ENCODE data around the gene EML5.

Gene EML5

GRCh38 chr14:88710709-88711108 lies 82.0 kb downstream of the EML5 start:
- no peak for DNase-seq (ENCODE audit: low read depth in 2 of 2)

GRCh38 chr14:88707088-88707487 lies 85.7 kb downstream of the EML5 start:
- no peak for DNase-seq (ENCODE audit: low read depth in 2 of 2)

- no peak for DNase-seq (ENCODE audit: low read depth in 2 of 2)
Observed at GRCh38 chr14:88706425-88706824, 86.3 kb downstream of the EML5 start.

GRCh38 chr14:88698651-88699050 lies 94.1 kb downstream of the EML5 start:
- DNase-seq (ENCODE audit: low read depth in 2 of 2) = no peak

GRCh38 chr14:88695870-88696269 lies 96.9 kb downstream of the EML5 start:
- no peak for DNase-seq (ENCODE audit: low read depth in 2 of 2)

- DNase-seq (ENCODE audit: low read depth in 2 of 2) = no peak
Observed at GRCh38 chr14:88688386-88688785, 104.4 kb downstream of the EML5 start.

- DNase-seq (ENCODE audit: low read depth in 2 of 2) = no peak
Observed at GRCh38 chr14:88683119-88683518, 109.6 kb downstream of the EML5 start.

- DNase-seq (ENCODE audit: low read depth in 2 of 2) = no peak
Observed at GRCh38 chr14:88682495-88683114, 110.1 kb downstream of the EML5 start.

GRCh38 chr14:88681755-88682494 lies 110.8 kb downstream of the EML5 start:
- DNase-seq (ENCODE audit: low read depth in 2 of 2) = no peak

- no peak for DNase-seq (ENCODE audit: low read depth in 2 of 2)
Observed at GRCh38 chr14:88669346-88669745, 123.4 kb downstream of the EML5 start.

GRCh38 chr14:88668448-88669116 lies 124.2 kb downstream of the EML5 start:
- DNase-seq (ENCODE audit: low read depth in 2 of 2) = no peak

GRCh38 chr14:88667555-88668273 lies 125.0 kb downstream of the EML5 start:
- DNase-seq (ENCODE audit: low read depth in 2 of 2) = no peak

- no peak for DNase-seq (ENCODE audit: low read depth in 2 of 2)
Observed at GRCh38 chr14:88660056-88660455, 132.7 kb downstream of the EML5 start.

GRCh38 chr14:88639221-88639620 lies 153.5 kb downstream of the EML5 start:
- DNase-seq (ENCODE audit: low read depth in 2 of 2) = no peak

- no peak for DNase-seq (ENCODE audit: low read depth in 2 of 2)
Observed at GRCh38 chr14:88632512-88632911, 160.2 kb downstream of the EML5 start.

- DNase-seq (ENCODE audit: low read depth in 2 of 2) = no peak
Observed at GRCh38 chr14:88631091-88631490, 161.7 kb downstream of the EML5 start.

GRCh38 chr14:88630565-88630964 lies 162.2 kb downstream of the EML5 start:
- DNase-seq (ENCODE audit: low read depth in 2 of 2) = no peak

GRCh38 chr14:88628462-88628861 lies 164.3 kb downstream of the EML5 start:
- no peak for DNase-seq (ENCODE audit: low read depth in 2 of 2)

- DNase-seq (ENCODE audit: low read depth in 2 of 2) = no peak
Observed at GRCh38 chr14:88628033-88628432, 164.7 kb downstream of the EML5 start.

- no peak for DNase-seq (ENCODE audit: low read depth in 2 of 2)
Observed at GRCh38 chr14:88625671-88626070, 167.1 kb downstream of the EML5 start.

- DNase-seq (ENCODE audit: low read depth in 2 of 2) = no peak
Observed at GRCh38 chr14:88621100-88621499, 171.7 kb downstream of the EML5 start.

- no peak for DNase-seq (ENCODE audit: low read depth in 2 of 2)
Observed at GRCh38 chr14:88618476-88618875, 174.3 kb downstream of the EML5 start.
